Prostate gland (tissue), 2 donors: ENCODE measurements around the gene NUBP2. TPM values are rescaled to one million over a fixed set of nuclear protein-coding genes. Genes with fewer than 3 reads are reported as not detected.

ENCODE experiments used
- DNase-seq: peaks from one replicate; pipeline ENCODE4 v3.0.0-alpha.2; 2019; ENCODE audit warnings: low spot score
- H3K27ac ChIP-seq, 2 donors: fragments of 200-600 bp; sonication (generic); 2 replicates each; pipeline ENCODE4 v1.5.1; 2017 to 2019
- H3K27me3 ChIP-seq: fragments of 200-600 bp; sonication (generic); replicated peaks from 2 replicates; pipeline ENCODE4 v1.5.1; 2019; ENCODE audit not compliant: insufficient read depth
- H3K36me3 ChIP-seq, 2 donors: fragments of 200-600 bp; sonication (generic); 1 replicate in 1 of 2; 2 replicates in 1 of 2; pipeline versions ENCODE4 v1.5.1 to v1.8.1; 2017 to 2019
- H3K4me1 ChIP-seq: fragments of 200-600 bp; sonication (generic); replicated peaks from 2 replicates; pipeline ENCODE4 v1.5.1; 2019
- H3K4me3 ChIP-seq, 2 donors: fragments of 200-600 bp; sonication (generic); 2 replicates each; pipeline ENCODE4 v1.5.1; 2017 to 2019
- H3K9me3 ChIP-seq: fragments of 200-600 bp; sonication (generic); 2 replicates; pipeline ENCODE4 v1.5.1; 2017
- CTCF ChIP-seq, 4 experiments: fragments of 200-600 bp in 2 of 4; fragments of 450-650 bp in 2 of 4; sonication (generic) in 2 of 4; IDR thresholded peaks; 1 replicate in 3 of 4; 2 replicates in 1 of 4; pipeline ENCODE4 v1.5.1; 2016 to 2019; ENCODE audit warnings: antibody characterized with exemption in 4 of 4, mild to moderate bottlenecking in 2 of 4, moderate library complexity in 2 of 4
- POLR2A ChIP-seq: fragments of 450-650 bp; IDR thresholded peaks from one replicate; pipeline ENCODE4 v1.6.1; 2016; ENCODE audit warnings: antibody characterized with exemption, mild to moderate bottlenecking
- POLR2AphosphoS5 ChIP-seq: sonication (generic); formaldehyde crosslinking; IDR thresholded peaks from one replicate; pipeline ENCODE4 v1.6.1; 2017; ENCODE audit warnings: antibody characterized with exemption
- WGBS: methylation state at CpG from one replicate; pipeline ENCODE4 v1.1.5; 2018; 5-methylcytosine and 5-hydroxymethylcytosine counted together
- intact Hi-C: fragments of 100-400 bp; cut with DNase I; formaldehyde crosslinking; loops from one replicate; pipeline ENCODE4 v1.14.2; 2022
- total RNA-seq, 2 donors: library from RNA; depleted of rRNA; stranded (reverse); fragments of >200 nt; gene quantifications; one replicate each; pipeline ENCODE4 v1.1.0, GENCODE V29; 2016

NUBP2 gene
- total RNA-seq, 2 donors from 2014 or later: 98.4 to 233 TPM

GRCh38 chr16:1812732-1813163 lies 30.0 kb downstream of the NUBP2 start:
- WGBS: 8% methylated on average over 16 of the region's 17 CpGs
- H3K36me3 ChIP-seq: peaks cover 0 to 11% of the 10 kb centered on the region in 2 donors
- peak; percentile 84 for DNase-seq
- intact Hi-C loops: no loop called here
- no peak overlapping the region for H3K27ac ChIP-seq
- H3K4me1 ChIP-seq: no peaks in the 10 kb centered on the region
- TF ChIP-seq POLR2AphosphoS5 (peak; percentile 80), POLR2A (no peak), CTCF (IDR thresholded peaks at IDR 0.05) (peak in 3 of 4 experiments; percentile 61 to 84 (median 84))
- H3K27me3 ChIP-seq: no peaks in the 10 kb centered on the region
- no peaks in the 10 kb centered on the region for H3K9me3 ChIP-seq
- H3K4me3 ChIP-seq: no peak overlapping the region

GRCh38 chr16:1815461-1815860 lies 32.7 kb downstream of the NUBP2 start:
- Histone ChIP-seq H3K4me3 (no peak overlapping the region), H3K9me3 (no peaks in the 10 kb centered on the region), H3K36me3 (peaks cover 3 to 11% of the 10 kb centered on the region in 2 donors), H3K27ac (no peak overlapping the region), H3K4me1 (no peaks in the 10 kb centered on the region), H3K27me3 (no peaks in the 10 kb centered on the region)
- WGBS: 86% methylated on average over 11 of the region's 11 CpGs
- no peak for DNase-seq
- intact Hi-C loops: no loop called here
- TF ChIP-seq CTCF (IDR thresholded peaks at IDR 0.05): no peak
- TF ChIP-seq POLR2AphosphoS5: no peak
- no peak for TF ChIP-seq POLR2A

GRCh38 chr16:1816396-1817275 lies 33.9 kb downstream of the NUBP2 start:
- H3K9me3 ChIP-seq: no peaks in the 10 kb centered on the region
- WGBS: 95% methylated on average over 40 of the region's 40 CpGs
- H3K4me3 ChIP-seq: no peak overlapping the region
- TF ChIP-seq POLR2A: no peak
- TF ChIP-seq POLR2AphosphoS5: no peak
- TF ChIP-seq CTCF (IDR thresholded peaks at IDR 0.05): no peak
- H3K36me3 ChIP-seq: peaks cover 3 to 15% of the 10 kb centered on the region in 2 donors
- no peaks in the 10 kb centered on the region for H3K27me3 ChIP-seq
- no peaks in the 10 kb centered on the region for H3K4me1 ChIP-seq
- no peak overlapping the region for H3K27ac ChIP-seq
- no peak for DNase-seq
- intact Hi-C loops: no loop called here

GRCh38 chr16:1817276-1817589 lies 34.5 kb downstream of the NUBP2 start:
- Histone ChIP-seq H3K27ac (no peak overlapping the region), H3K36me3 (peaks cover 3 to 16% of the 10 kb centered on the region in 2 donors), H3K27me3 (no peaks in the 10 kb centered on the region), H3K9me3 (no peaks in the 10 kb centered on the region), H3K4me3 (no peak overlapping the region), H3K4me1 (no peaks in the 10 kb centered on the region)
- TF ChIP-seq CTCF (IDR thresholded peaks at IDR 0.05) (no peak), POLR2AphosphoS5 (no peak), POLR2A (no peak)
- DNase-seq: no peak
- intact Hi-C loops: no loop called here
- 92% methylated on average over 9 of the region's 9 CpGs for WGBS

GRCh38 chr16:1817716-1818115 lies 35.0 kb downstream of the NUBP2 start:
- Histone ChIP-seq H3K9me3 (no peaks in the 10 kb centered on the region), H3K4me3 (no peak overlapping the region), H3K36me3 (peaks cover 3 to 16% of the 10 kb centered on the region in 2 donors), H3K27me3 (no peaks in the 10 kb centered on the region), H3K4me1 (no peaks in the 10 kb centered on the region), H3K27ac (no peak overlapping the region)
- intact Hi-C loops: no loop called here
- DNase-seq: no peak
- 96% methylated on average over 17 of the region's 17 CpGs for WGBS
- TF ChIP-seq POLR2A (no peak), CTCF (IDR thresholded peaks at IDR 0.05) (no peak), POLR2AphosphoS5 (no peak)
